Measurements from ENCODE around the gene MGLL.

Gene MGLL

DNA sequence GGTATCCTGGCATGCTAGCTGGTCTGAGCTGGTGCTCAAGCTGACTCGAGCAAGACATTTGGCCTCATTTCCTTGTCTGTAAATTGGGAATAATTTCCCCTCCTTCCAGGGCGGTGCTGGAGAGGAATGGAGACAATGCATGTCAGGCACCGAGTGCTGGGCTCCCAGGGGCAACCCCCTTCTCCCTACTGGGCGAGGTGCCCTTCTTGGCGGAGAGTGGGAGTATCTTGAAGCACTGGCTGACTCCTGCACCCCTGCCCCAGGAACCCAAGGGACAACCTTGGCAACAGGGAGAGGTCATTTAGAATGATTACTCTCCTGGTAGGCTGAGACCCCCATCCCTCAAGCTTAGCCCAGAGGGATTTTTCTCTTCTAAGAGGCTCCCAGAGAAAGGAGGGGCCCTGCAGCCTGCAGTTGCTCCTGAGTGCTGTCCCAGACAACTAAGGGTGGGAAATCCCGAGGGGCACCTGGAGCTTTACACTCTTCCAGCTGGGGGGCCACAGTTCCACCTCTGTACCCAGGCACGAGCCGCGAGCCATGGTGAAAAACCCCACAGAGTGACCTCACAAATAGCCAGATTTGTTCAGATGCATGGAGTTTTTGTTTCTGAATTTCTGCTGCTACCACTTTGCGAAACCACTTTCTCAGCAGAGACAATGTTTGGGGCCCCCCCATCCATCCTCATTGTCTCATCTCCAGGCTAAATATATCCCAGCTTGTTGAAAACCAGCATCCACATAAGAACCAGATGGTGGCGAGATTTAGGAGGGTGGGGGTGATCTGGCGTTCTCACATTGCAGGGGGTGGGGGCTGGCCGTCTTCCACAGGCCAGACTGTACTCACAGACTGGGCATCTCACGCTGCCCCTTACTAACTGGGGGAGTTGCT lies 104.7 kb downstream of the MGLL start:
- H3K27ac ChIP-seq (replicated peaks): no peak overlapping the region

DNA sequence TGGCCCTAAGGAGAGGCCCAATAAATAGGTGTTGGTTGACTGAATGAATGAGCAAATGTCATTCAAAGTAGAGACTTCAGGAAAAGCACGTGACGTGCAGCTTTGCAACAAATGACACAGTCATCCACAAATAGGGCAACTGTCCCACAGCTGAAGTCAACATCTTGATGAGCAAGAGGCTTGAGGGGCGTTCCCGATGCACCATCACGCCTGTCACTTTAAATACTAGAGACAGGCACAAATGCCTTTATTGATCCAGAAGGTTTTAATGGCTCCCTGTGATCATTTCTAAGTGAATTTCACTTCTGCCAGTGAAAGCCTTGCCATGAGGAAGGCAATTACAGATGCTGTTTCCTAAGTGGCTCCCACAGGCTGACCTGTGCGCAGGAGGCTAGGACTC lies 105.9 kb downstream of the MGLL start:
- Histone ChIP-seq H3K27me3 (ENCODE audit: insufficient read depth, poor library complexity, severe bottlenecking) (no peaks in the 10 kb centered on the region), H3K27ac (replicated peaks) (no peak overlapping the region), H3K4me3 (replicated peaks; ENCODE audit: insufficient read depth, low read length) (no peak overlapping the region)
- no peak for DNase-seq (ENCODE audit: low read depth in 1 of 2, low spot score in 1 of 2)
- TF ChIP-seq, protein P1, sequence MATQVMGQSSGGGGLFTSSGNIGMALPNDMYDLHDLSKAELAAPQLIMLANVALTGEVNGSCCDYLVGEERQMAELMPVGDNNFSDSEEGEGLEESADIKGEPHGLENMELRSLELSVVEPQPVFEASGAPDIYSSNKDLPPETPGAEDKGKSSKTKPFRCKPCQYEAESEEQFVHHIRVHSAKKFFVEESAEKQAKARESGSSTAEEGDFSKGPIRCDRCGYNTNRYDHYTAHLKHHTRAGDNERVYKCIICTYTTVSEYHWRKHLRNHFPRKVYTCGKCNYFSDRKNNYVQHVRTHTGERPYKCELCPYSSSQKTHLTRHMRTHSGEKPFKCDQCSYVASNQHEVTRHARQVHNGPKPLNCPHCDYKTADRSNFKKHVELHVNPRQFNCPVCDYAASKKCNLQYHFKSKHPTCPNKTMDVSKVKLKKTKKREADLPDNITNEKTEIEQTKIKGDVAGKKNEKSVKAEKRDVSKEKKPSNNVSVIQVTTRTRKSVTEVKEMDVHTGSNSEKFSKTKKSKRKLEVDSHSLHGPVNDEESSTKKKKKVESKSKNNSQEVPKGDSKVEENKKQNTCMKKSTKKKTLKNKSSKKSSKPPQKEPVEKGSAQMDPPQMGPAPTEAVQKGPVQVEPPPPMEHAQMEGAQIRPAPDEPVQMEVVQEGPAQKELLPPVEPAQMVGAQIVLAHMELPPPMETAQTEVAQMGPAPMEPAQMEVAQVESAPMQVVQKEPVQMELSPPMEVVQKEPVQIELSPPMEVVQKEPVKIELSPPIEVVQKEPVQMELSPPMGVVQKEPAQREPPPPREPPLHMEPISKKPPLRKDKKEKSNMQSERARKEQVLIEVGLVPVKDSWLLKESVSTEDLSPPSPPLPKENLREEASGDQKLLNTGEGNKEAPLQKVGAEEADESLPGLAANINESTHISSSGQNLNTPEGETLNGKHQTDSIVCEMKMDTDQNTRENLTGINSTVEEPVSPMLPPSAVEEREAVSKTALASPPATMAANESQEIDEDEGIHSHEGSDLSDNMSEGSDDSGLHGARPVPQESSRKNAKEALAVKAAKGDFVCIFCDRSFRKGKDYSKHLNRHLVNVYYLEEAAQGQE (IDR thresholded peaks at IDR 0.05; ENCODE audit: insufficient replicate concordance, low read depth): no peak

More for the DNA sequence above, 104.7 kb downstream of the MGLL start:
- H3K27me3 ChIP-seq (ENCODE audit: insufficient read depth, poor library complexity, severe bottlenecking): no peaks in the 10 kb centered on the region
- TF ChIP-seq POLR2AphosphoS5 (IDR thresholded peaks at IDR 0.05; ENCODE audit: low read depth) (no peak), GABPA (IDR thresholded peaks at IDR 0.05; ENCODE audit: low read depth) (no peak), SPI1 (IDR thresholded peaks at IDR 0.05; ENCODE audit: borderline replicate concordance, low read depth) (no peak)
- TF ChIP-seq, protein P2, sequence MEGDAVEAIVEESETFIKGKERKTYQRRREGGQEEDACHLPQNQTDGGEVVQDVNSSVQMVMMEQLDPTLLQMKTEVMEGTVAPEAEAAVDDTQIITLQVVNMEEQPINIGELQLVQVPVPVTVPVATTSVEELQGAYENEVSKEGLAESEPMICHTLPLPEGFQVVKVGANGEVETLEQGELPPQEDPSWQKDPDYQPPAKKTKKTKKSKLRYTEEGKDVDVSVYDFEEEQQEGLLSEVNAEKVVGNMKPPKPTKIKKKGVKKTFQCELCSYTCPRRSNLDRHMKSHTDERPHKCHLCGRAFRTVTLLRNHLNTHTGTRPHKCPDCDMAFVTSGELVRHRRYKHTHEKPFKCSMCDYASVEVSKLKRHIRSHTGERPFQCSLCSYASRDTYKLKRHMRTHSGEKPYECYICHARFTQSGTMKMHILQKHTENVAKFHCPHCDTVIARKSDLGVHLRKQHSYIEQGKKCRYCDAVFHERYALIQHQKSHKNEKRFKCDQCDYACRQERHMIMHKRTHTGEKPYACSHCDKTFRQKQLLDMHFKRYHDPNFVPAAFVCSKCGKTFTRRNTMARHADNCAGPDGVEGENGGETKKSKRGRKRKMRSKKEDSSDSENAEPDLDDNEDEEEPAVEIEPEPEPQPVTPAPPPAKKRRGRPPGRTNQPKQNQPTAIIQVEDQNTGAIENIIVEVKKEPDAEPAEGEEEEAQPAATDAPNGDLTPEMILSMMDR (IDR thresholded peaks at IDR 0.05; ENCODE audit: insufficient read depth, low read length): no peak
- TF ChIP-seq, protein P1 (IDR thresholded peaks at IDR 0.05; ENCODE audit: insufficient replicate concordance, low read depth): no peak
- no peak overlapping the region for H3K4me3 ChIP-seq (replicated peaks; ENCODE audit: insufficient read depth, low read length)
- DNase-seq (ENCODE audit: low read depth in 1 of 2, low spot score in 1 of 2): no peak

DNA sequence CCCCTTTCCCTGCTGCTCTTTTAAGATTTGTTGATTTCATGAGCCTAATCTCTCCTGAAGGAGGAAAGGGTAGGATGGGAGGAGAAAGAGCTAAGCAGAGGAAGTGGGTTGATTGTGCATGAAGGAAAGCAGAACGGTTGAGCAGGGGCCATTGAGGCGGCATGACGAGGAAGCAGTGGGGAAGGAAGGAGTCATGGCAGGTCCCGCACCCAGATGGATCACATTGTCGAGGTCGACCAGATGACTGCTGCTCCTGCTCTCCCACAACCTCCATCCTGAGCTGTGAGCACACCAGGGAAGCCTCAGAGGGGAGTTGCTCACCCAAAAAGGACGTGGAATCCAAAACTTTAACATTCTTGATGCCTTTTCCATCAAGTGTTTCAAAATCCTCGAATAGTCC lies 106.8 kb downstream of the MGLL start:
- no peak for TF ChIP-seq POLR2AphosphoS5 (IDR thresholded peaks at IDR 0.05; ENCODE audit: low read depth)
- TF ChIP-seq SPI1 (IDR thresholded peaks at IDR 0.05; ENCODE audit: borderline replicate concordance, low read depth): peak; percentile 34; the same call in 1 of the 2 replicates
- TF ChIP-seq, protein P2 (IDR thresholded peaks at IDR 0.05; ENCODE audit: insufficient read depth, low read length): no peak
- TF ChIP-seq, protein P1 (IDR thresholded peaks at IDR 0.05; ENCODE audit: insufficient replicate concordance, low read depth): no peak
- no peak for TF ChIP-seq GABPA (IDR thresholded peaks at IDR 0.05; ENCODE audit: low read depth)
- H3K4me3 ChIP-seq (replicated peaks; ENCODE audit: insufficient read depth, low read length): no peak overlapping the region
- no peak for DNase-seq (ENCODE audit: low read depth in 1 of 2, low spot score in 1 of 2)
- no peaks in the 10 kb centered on the region for H3K27me3 ChIP-seq (ENCODE audit: insufficient read depth, poor library complexity, severe bottlenecking)
- H3K27ac ChIP-seq (replicated peaks): no peak overlapping the region

Data from HL-60 (cell line).